HepG2 (cell line): ENCODE data around the gene NFATC3. TPM values are rescaled to one million over a fixed set of nuclear protein-coding genes. Genes with fewer than 3 reads are reported as not detected.

Experiments
- ETS1 ChIP-seq: sonication (generic); formaldehyde crosslinking; IDR thresholded peaks from 2 replicates; pipeline ENCODE4 v1.4.0; 2020; ENCODE audit warnings: missing genetic modification reagents
- FOXJ3 ChIP-seq: sonication (generic); formaldehyde crosslinking; IDR thresholded peaks from 2 replicates; pipeline ENCODE4 v1.4.0; 2020; ENCODE audit warnings: missing genetic modification reagents, mild to moderate bottlenecking, borderline replicate concordance
- POGK ChIP-seq: sonication (generic); formaldehyde crosslinking; conservative IDR thresholded peaks from 2 replicates; pipeline ENCODE4 v1.8.0; 2022; ENCODE audit warnings: mild to moderate bottlenecking, moderate library complexity, missing genetic modification reagents
- SKI ChIP-seq: fragments of 450-650 bp; IDR thresholded peaks from one replicate; pipeline ENCODE4 v1.6.1; 2018; ENCODE audit warnings: mild to moderate bottlenecking; ENCODE audit not compliant: partially characterized antibody
- ZNF207 ChIP-seq: fragments of 450-650 bp; IDR thresholded peaks from 2 replicates; pipeline ENCODE4 v1.6.1; 2016; ENCODE audit warnings: antibody characterized with exemption, borderline replicate concordance
- ZNF616 ChIP-seq: sonication (generic); formaldehyde crosslinking; IDR thresholded peaks from 2 replicates; pipeline ENCODE4 v1.5.0; 2020; ENCODE audit warnings: low read depth, mild to moderate bottlenecking, missing genetic modification reagents
- ZNF674 ChIP-seq: sonication (generic); formaldehyde crosslinking; IDR thresholded peaks from 2 replicates; pipeline ENCODE4 v1.5.0; 2020; ENCODE audit warnings: low read depth, mild to moderate bottlenecking, missing genetic modification reagents
- ZNF841 ChIP-seq: sonication (generic); formaldehyde crosslinking; IDR thresholded peaks from 2 replicates; pipeline ENCODE4 v1.8.1; 2023; ENCODE audit warnings: missing genetic modification reagents, borderline replicate concordance
- polyA plus RNA-seq, 8 experiments: library from polyadenylated mRNA; depleted of rRNA in 3 of 8; stranded (reverse) in 7 of 8; unstranded in 1 of 8; fragments of >200 nt; fragmentation: Illumina TruSeq in 4 of 8; extraction: Trizol in 4 of 8; gene quantifications; 2 replicates each; pipeline versions ENCODE4 v1.2.1 to v1.2.3, GENCODE V29; 2011 to 2016; ENCODE audit warnings: low read depth in 4 of 8, missing spikeins in 1 of 8, mixed read lengths in 1 of 8; ENCODE audit not compliant: insufficient read depth in 1 of 8
- total RNA-seq, 5 experiments: library from RNA; depleted of rRNA; stranded (reverse); fragments of >200 nt; fragmentation: Illumina TruSeq; extraction: Trizol; gene quantifications; 2 replicates each; pipeline ENCODE4 v1.2.3, GENCODE V29; 2016; ENCODE audit warnings: low read depth in 1 of 5
- TF ChIP-seq, protein P1 (sequence below), 2 experiments: sonication (generic) in 1 of 2; formaldehyde crosslinking in 1 of 2; IDR thresholded peaks; 2 replicates each; pipeline versions ENCODE4 v1.6.1 to v1.9.0; 2014 to 2022; ENCODE audit warnings: antibody characterized with exemption in 1 of 2, borderline replicate concordance in 1 of 2, inconsistent platforms in 1 of 2, low read depth in 1 of 2, missing genetic modification reagents in 1 of 2
- TF ChIP-seq, protein P2 (sequence below): sonication (generic); formaldehyde crosslinking; IDR thresholded peaks from 2 replicates; pipeline ENCODE4 v1.5.0; 2020; ENCODE audit warnings: missing genetic modification reagents
- TF ChIP-seq, protein P3 (sequence below): IDR thresholded peaks from 2 replicates; pipeline ENCODE4 v1.6.1; 2016; ENCODE audit warnings: mild to moderate bottlenecking
- TF ChIP-seq, protein P4 (sequence below): sonication (generic); formaldehyde crosslinking; conservative IDR thresholded peaks from 2 replicates; pipeline ENCODE4 v1.8.0; 2022; ENCODE audit warnings: low read depth, missing genetic modification reagents

The NFATC3 gene
- total and polyA plus RNA-seq, 2 of the 13 experiments (the other 11 are each of a cell fraction or from before 2014, with no cell fraction given) = 52.6 to 62.7 TPM

- TF ChIP-seq, protein P1, sequence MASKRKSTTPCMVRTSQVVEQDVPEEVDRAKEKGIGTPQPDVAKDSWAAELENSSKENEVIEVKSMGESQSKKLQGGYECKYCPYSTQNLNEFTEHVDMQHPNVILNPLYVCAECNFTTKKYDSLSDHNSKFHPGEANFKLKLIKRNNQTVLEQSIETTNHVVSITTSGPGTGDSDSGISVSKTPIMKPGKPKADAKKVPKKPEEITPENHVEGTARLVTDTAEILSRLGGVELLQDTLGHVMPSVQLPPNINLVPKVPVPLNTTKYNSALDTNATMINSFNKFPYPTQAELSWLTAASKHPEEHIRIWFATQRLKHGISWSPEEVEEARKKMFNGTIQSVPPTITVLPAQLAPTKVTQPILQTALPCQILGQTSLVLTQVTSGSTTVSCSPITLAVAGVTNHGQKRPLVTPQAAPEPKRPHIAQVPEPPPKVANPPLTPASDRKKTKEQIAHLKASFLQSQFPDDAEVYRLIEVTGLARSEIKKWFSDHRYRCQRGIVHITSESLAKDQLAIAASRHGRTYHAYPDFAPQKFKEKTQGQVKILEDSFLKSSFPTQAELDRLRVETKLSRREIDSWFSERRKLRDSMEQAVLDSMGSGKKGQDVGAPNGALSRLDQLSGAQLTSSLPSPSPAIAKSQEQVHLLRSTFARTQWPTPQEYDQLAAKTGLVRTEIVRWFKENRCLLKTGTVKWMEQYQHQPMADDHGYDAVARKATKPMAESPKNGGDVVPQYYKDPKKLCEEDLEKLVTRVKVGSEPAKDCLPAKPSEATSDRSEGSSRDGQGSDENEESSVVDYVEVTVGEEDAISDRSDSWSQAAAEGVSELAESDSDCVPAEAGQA (IDR thresholded peaks at IDR 0.05; ENCODE audit: low read depth) = peak; percentile 30; the same call in 1 of the 2 replicates
- TF ChIP-seq, protein P1 (CRISPR knock-in tag; IDR thresholded peaks at IDR 0.05; ENCODE audit: borderline replicate concordance) = peak; percentile 31; the same call in 1 of the 2 replicates
- TF ChIP-seq POGK (CRISPR knock-in tag) (peak; percentile 47; the same call in 1 of the 2 replicates), ZNF674 (CRISPR knock-in tag) (no peak; the same call in none of the 2 replicates), SKI (peak; percentile 93), ZNF207 (no peak), ETS1 (CRISPR knock-in tag) (0 out of 2 replicates have a peak, but pooled peaks have one; percentile 22), ZNF841 (CRISPR knock-in tag) (no peak; the same call in 1 of the 2 replicates), FOXJ3 (no peak), ZNF616 (CRISPR knock-in tag) (peak; percentile 87; the same call in 1 of the 2 replicates)
- TF ChIP-seq, protein P2, sequence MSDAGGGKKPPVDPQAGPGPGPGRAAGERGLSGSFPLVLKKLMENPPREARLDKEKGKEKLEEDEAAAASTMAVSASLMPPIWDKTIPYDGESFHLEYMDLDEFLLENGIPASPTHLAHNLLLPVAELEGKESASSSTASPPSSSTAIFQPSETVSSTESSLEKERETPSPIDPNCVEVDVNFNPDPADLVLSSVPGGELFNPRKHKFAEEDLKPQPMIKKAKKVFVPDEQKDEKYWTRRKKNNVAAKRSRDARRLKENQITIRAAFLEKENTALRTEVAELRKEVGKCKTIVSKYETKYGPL (CRISPR knock-in tag) = no peak
- TF ChIP-seq, protein P3, sequence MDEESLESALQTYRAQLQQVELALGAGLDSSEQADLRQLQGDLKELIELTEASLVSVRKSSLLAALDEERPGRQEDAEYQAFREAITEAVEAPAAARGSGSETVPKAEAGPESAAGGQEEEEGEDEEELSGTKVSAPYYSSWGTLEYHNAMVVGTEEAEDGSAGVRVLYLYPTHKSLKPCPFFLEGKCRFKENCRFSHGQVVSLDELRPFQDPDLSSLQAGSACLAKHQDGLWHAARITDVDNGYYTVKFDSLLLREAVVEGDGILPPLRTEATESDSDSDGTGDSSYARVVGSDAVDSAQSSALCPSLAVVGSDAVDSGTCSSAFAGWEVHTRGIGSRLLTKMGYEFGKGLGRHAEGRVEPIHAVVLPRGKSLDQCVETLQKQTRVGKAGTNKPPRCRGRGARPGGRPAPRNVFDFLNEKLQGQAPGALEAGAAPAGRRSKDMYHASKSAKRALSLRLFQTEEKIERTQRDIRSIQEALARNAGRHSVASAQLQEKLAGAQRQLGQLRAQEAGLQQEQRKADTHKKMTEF (CRISPR knock-in tag) = 0 out of 2 replicates have a peak, but pooled peaks have one; percentile 25
- TF ChIP-seq, protein P4, sequence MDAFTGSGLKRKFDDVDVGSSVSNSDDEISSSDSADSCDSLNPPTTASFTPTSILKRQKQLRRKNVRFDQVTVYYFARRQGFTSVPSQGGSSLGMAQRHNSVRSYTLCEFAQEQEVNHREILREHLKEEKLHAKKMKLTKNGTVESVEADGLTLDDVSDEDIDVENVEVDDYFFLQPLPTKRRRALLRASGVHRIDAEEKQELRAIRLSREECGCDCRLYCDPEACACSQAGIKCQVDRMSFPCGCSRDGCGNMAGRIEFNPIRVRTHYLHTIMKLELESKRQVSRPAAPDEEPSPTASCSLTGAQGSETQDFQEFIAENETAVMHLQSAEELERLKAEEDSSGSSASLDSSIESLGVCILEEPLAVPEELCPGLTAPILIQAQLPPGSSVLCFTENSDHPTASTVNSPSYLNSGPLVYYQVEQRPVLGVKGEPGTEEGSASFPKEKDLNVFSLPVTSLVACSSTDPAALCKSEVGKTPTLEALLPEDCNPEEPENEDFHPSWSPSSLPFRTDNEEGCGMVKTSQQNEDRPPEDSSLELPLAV (CRISPR knock-in tag) = no peak
These were observed 179.2 kb downstream of the NFATC3 start, which contains the start of gene SLC7A6 (continued) for GRCh38 chr16:68264128-68265077.
